Astrocyte of the cerebellum (primary cell): ENCODE measurements around the gene EPX.

Experiments used
- DNase-seq: peaks from one replicate; pipeline ENCODE4 v3.0.0-alpha.2; 2011; ENCODE audit warnings: low read depth
- H3K4me3 ChIP-seq: 2 replicates; pipeline ENCODE4 v1.5.1; 2011; ENCODE audit warnings: mild to moderate bottlenecking, low read depth, low read length, moderate library complexity
- in situ Hi-C: cut with HindIII; loops from 2 replicates; pipeline ENCODE4 v1.10.0; 2017; ENCODE audit warnings: low sequenced_read_pairs
- TF ChIP-seq, protein P1 (sequence below): IDR thresholded peaks from 2 replicates; pipeline ENCODE4 v1.5.1; 2012; ENCODE audit warnings: low read length, low read depth, moderate library complexity, mild to moderate bottlenecking; ENCODE audit errors: missing control alignments

EPX gene

DNA sequence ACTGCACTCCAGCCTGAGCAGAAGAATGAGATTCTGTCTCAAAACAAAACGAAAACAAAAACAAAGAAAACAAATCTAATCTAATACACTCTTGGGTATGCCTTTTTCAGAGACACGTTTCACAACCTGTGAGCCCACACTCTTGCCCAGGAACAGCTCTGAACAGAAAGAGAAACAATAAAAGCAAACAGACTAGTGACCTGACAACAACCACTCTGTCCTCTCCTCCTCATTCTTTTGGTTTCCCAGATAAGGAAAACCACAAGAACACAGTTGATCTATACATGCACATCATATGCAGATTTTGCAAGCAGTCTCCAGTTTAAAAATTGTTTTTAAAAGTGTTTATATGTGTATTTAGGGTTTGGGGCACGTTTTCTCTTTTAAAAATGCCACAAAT lies 25.2 kb downstream of the EPX start:
- DNase-seq: no peak
- TF ChIP-seq, protein P1, sequence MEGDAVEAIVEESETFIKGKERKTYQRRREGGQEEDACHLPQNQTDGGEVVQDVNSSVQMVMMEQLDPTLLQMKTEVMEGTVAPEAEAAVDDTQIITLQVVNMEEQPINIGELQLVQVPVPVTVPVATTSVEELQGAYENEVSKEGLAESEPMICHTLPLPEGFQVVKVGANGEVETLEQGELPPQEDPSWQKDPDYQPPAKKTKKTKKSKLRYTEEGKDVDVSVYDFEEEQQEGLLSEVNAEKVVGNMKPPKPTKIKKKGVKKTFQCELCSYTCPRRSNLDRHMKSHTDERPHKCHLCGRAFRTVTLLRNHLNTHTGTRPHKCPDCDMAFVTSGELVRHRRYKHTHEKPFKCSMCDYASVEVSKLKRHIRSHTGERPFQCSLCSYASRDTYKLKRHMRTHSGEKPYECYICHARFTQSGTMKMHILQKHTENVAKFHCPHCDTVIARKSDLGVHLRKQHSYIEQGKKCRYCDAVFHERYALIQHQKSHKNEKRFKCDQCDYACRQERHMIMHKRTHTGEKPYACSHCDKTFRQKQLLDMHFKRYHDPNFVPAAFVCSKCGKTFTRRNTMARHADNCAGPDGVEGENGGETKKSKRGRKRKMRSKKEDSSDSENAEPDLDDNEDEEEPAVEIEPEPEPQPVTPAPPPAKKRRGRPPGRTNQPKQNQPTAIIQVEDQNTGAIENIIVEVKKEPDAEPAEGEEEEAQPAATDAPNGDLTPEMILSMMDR: no peak
- H3K4me3 ChIP-seq: no peak overlapping the region
- in situ Hi-C loops: no loop called here

DNA sequence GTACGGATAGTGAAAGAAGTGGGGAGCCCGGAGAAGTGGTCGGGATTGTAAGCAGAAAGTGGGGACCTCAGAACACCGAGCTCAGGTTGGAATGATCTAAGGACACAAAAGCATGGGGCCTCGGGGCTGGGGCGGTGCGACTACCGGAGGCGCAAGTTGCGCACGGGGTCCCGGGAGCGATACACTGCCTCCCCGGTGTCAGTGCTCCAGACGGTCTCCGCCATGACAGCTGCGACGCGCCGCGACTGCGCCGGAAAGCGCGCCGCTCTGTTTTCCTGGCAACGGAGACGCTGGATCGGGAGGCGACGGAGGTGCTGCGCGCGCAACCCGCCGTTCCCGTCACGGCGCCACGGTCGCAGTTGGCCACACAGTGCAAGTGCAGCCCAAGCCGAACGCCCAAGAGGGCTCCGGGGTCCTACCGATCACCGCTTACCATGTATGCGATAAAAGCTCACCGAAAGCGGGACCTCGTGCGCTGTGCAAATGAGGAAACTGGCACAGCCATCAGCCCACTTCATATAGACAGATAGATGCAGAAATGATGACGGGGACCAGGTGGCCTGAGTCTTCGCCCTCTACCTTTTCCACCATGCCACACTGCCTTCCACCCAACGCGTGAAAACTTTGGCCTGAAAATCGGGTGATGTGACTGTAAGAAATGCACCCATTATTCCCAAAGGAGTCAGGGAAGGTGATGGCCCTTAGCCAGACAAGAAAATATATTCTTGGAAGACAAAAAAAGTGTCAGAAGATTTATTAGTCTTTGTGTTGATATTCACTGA lies 26.7 kb downstream of the EPX start, which contains the start of gene MKS1:
MKS1 (minus strand) TSS at position 249 of the 782 bp plus-strand sequence; CDS start at position 224, 25 bp downstream.
- TF ChIP-seq, protein P1: peak; percentile 56
- H3K4me3 ChIP-seq: peak within 1 kb of the TSS; percentile 79
- in situ Hi-C loops: no loop called here
- peak; percentile 73 for DNase-seq

DNA sequence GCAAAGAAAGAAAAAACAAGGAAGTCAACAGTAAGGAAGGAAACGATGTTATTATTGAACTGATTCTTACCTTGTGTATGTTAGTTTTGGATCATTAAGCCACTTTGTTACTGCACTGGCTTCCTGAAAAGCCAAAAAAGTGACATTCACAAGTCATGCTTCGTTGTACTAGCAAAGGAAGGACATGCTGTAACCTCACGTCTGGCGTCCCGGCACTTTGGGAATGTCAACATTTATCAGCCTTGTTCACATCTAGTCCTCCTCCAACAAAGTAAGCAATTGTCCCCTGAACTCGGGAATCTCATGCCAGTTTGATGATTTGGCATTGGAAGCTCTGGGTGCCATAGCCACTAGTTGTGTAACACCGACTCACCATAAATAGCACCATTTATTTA lies 27.3 kb downstream of the EPX start:
- in situ Hi-C loops: no loop called here

DNA sequence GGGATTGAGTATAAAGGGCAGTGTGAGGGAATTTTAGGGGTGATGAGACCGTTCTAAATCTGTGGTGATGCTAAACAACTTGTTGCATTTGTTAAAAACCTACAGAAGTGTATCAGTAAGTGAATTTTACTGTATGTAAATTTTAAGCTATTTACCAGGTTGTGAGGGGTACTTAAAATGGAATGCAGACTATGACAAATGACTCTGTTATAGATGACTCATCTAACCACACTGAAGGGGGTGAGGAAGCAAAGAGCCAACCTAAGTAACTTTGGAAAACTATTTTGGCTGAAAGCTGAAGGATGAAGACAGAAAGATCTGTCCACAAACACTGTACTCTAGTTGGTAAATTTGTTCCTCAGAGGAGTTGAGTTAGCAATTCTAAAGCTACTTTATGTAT lies 31.8 kb downstream of the EPX start:
- peak; percentile 18 for DNase-seq
- in situ Hi-C loops: no loop called here
- no peak overlapping the region for H3K4me3 ChIP-seq
- TF ChIP-seq, protein P1: no peak

More for the DNA sequence above, 27.3 kb downstream of the EPX start:
- TF ChIP-seq, protein P1: no peak
- no peak overlapping the region for H3K4me3 ChIP-seq
- DNase-seq: no peak

DNA sequence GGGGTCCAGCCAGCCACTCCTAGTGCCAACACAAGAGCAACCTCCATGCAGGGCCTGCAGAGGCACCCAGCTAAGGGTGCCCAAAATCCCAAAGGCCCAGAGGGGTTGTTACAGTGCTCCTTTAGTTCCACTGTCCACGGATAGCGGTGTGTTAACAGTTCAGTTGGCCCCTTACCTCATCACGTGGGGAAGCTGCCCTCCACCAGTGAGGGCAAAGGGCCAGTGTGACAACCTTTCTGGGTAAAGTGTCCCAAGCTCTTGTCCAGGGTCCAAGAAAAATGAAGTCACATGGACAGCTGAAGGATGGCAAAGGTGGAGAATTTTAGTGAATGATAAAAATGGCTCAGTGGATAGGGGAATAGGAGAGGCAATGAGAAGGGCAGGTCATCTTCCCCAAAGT lies 35.2 kb downstream of the EPX start:
- TF ChIP-seq, protein P1: no peak
- in situ Hi-C loops: no loop called here
- no peak overlapping the region for H3K4me3 ChIP-seq
- no peak for DNase-seq

DNA sequence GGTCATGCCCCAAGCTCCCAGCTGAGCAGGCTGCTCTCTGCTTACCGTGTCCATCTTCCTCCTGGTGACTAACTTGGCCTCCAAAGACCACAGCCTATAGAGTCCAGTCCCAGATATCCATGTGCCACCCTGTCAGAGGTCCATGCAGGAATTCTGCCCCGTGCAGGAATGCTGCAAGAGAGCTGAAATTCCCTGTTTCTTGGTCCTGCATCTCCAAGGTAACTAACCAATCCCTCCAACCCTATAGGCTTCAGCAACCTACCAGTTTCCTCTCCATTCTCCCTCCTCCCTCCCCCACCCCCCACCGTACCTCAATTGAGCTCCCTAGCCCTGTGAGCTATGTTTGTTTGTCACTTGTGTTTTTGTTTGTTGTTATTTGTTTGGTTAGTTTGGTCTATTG lies 36.2 kb downstream of the EPX start:
- no peak overlapping the region for H3K4me3 ChIP-seq
- in situ Hi-C loops: no loop called here
- TF ChIP-seq, protein P1: no peak
- no peak for DNase-seq

DNA sequence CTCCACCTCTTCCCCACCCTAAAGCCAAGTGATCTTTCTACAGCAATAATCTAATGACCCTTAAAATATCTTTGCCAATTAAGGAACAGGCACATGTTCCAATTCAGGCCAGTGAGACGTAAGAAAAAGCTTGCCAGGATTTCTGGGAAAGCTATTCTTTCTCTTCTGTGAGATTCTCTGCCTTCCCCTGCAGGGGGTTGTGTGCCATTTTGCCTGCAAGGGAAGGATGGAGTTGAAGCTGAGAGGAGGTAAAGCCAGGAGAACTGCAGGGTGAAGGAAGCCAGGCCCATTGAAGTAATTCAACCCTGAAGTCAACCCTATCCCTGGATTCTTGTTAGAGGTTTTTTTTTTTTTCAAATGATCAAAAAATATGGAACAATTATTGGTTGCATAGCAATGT lies 36.9 kb downstream of the EPX start:
- no peak overlapping the region for H3K4me3 ChIP-seq
- TF ChIP-seq, protein P1: no peak
- in situ Hi-C loops: no loop called here
- no peak for DNase-seq
